A549 (cell line): ENCODE data around the gene METTL25B. TPM values are rescaled to one million over a fixed set of nuclear protein-coding genes. Genes with fewer than 3 reads are reported as not detected.

Experiments used
- BHLHE40 ChIP-seq: IDR thresholded peaks from 2 replicates; pipeline ENCODE4 v1.6.1; 2012; ENCODE audit warnings: low read depth, low read length, inconsistent platforms
- CBX8 ChIP-seq: fragments of 200-600 bp; sonication (generic); IDR thresholded peaks from 2 replicates; pipeline ENCODE4 v1.6.1; 2016
- CEBPB ChIP-seq, 2 experiments: fragments of >200 bp in 1 of 2; sonication (Bioruptor Twin) in 1 of 2; formaldehyde crosslinking in 1 of 2; IDR thresholded peaks; 2 replicates each; pipeline ENCODE4 v1.6.1; 2012 to 2016
- ESRRA ChIP-seq: fragments of 150-350 bp; IDR thresholded peaks from 2 replicates; pipeline ENCODE4 v1.6.1; 2014; ENCODE audit warnings: mild to moderate bottlenecking, low read length, borderline replicate concordance
- FOSB ChIP-seq: fragments of 250-450 bp; sonication (Bioruptor Pico); IDR thresholded peaks from 2 replicates; pipeline ENCODE4 v1.5.0; 2020; ENCODE audit warnings: mild to moderate bottlenecking, moderate library complexity
- FOSL2 ChIP-seq, 2 experiments: fragments of 450-650 bp in 1 of 2; fragments of >200 bp in 1 of 2; sonication (Bioruptor Twin) in 1 of 2; formaldehyde crosslinking; IDR thresholded peaks; 2 replicates each; pipeline versions ENCODE4 v1.5.0 to v1.6.1; 2016 to 2020; ENCODE audit warnings: mild to moderate bottlenecking in 1 of 2, moderate library complexity in 1 of 2
- FOXS1 ChIP-seq: fragments of 250-450 bp; sonication (Bioruptor Pico); IDR thresholded peaks from 2 replicates; pipeline ENCODE4 v1.5.0; 2020; ENCODE audit warnings: mild to moderate bottlenecking, moderate library complexity
- GATA3 ChIP-seq: IDR thresholded peaks from 2 replicates; pipeline ENCODE4 v1.6.1; 2012; ENCODE audit warnings: borderline replicate concordance
- HMGXB4 ChIP-seq: fragments of 250-450 bp; sonication (Bioruptor Pico); IDR thresholded peaks from 2 replicates; pipeline ENCODE4 v1.5.0; 2021; ENCODE audit warnings: mild to moderate bottlenecking, moderate library complexity, borderline replicate concordance
- HOXA7 ChIP-seq: fragments of 250-450 bp; sonication (Bioruptor Pico); IDR thresholded peaks from 2 replicates; pipeline ENCODE4 v1.5.0; 2020; ENCODE audit warnings: mild to moderate bottlenecking, moderate library complexity
- HOXB13 ChIP-seq: fragments of 250-450 bp; sonication (Bioruptor Pico); IDR thresholded peaks from 2 replicates; pipeline ENCODE4 v1.5.0; 2020; ENCODE audit warnings: low read depth, mild to moderate bottlenecking, moderate library complexity
- JUN ChIP-seq, 2 experiments: fragments of >200 bp; sonication (Bioruptor Twin); formaldehyde crosslinking; IDR thresholded peaks; 2 replicates in 1 of 2; 3 replicates in 1 of 2; pipeline ENCODE4 v1.6.1; 2016 to 2017
- KDM1A ChIP-seq: fragments of 200-600 bp; sonication (generic); IDR thresholded peaks from 2 replicates; pipeline ENCODE4 v1.6.1; 2016; ENCODE audit warnings: low read depth, mild to moderate bottlenecking
- KDM5A ChIP-seq: fragments of 200-600 bp; sonication (generic); IDR thresholded peaks from 2 replicates; pipeline ENCODE4 v1.6.1; 2016; ENCODE audit warnings: antibody characterized with exemption, mild to moderate bottlenecking
- MAFK ChIP-seq: fragments of 450-650 bp; IDR thresholded peaks from 2 replicates; pipeline ENCODE4 v1.6.1; 2014; ENCODE audit not compliant: partially characterized antibody
- MAZ ChIP-seq: fragments of 150-350 bp; IDR thresholded peaks from 2 replicates; pipeline ENCODE4 v1.6.1; 2014; ENCODE audit warnings: antibody characterized with exemption, low read depth, low read length, borderline replicate concordance
- NFE2L2 ChIP-seq: fragments of 150-350 bp; conservative IDR thresholded peaks from 2 replicates; pipeline ENCODE4 v1.6.1; 2014; ENCODE audit warnings: low read length
- PHF8 ChIP-seq: fragments of 200-600 bp; sonication (generic); IDR thresholded peaks from 2 replicates; pipeline ENCODE4 v1.6.1; 2016; ENCODE audit warnings: low read depth, mild to moderate bottlenecking, antibody characterized with exemption, moderate library complexity, borderline replicate concordance
- POLR2A ChIP-seq: IDR thresholded peaks from 2 replicates; pipeline ENCODE4 v1.6.1; 2012; ENCODE audit warnings: mild to moderate bottlenecking, low read length
- RAD21 ChIP-seq, 2 experiments: fragments of >200 bp in 1 of 2; sonication (Bioruptor Twin) in 1 of 2; formaldehyde crosslinking in 1 of 2; IDR thresholded peaks in 1 of 2; conservative IDR thresholded peaks in 1 of 2; 2 replicates in 1 of 2; 3 replicates in 1 of 2; pipeline ENCODE4 v1.6.1; 2012 to 2018; ENCODE audit warnings: inconsistent platforms in 1 of 2
- RNF2 ChIP-seq: fragments of 200-600 bp; sonication (generic); IDR thresholded peaks from 2 replicates; pipeline ENCODE4 v1.6.1; 2016; ENCODE audit warnings: low read depth, mild to moderate bottlenecking, antibody characterized with exemption, moderate library complexity, borderline replicate concordance
- SMC3 ChIP-seq: fragments of >200 bp; sonication (Bioruptor Twin); formaldehyde crosslinking; IDR thresholded peaks from 3 replicates; pipeline ENCODE4 v1.6.1; 2018; ENCODE audit warnings: inconsistent platforms
- SREBF2 ChIP-seq: fragments of 450-650 bp; IDR thresholded peaks from 2 replicates; pipeline ENCODE4 v1.6.1; 2014; ENCODE audit warnings: mild to moderate bottlenecking, moderate library complexity
- TFCP2L1 ChIP-seq: fragments of 250-450 bp; sonication (Bioruptor Pico); IDR thresholded peaks from 2 replicates; pipeline ENCODE4 v1.5.0; 2021; ENCODE audit warnings: mild to moderate bottlenecking
- TP53 ChIP-seq: fragments of 250-450 bp; sonication (Bioruptor Pico); IDR thresholded peaks from 2 replicates; pipeline ENCODE4 v1.5.0; 2021; ENCODE audit warnings: mild to moderate bottlenecking, moderate library complexity
- ZC3H11A ChIP-seq: fragments of 450-650 bp; IDR thresholded peaks from 2 replicates; pipeline ENCODE4 v1.6.1; 2014; ENCODE audit warnings: antibody characterized with exemption, mild to moderate bottlenecking
- ZFP36 ChIP-seq: fragments of 450-650 bp; IDR thresholded peaks from 2 replicates; pipeline ENCODE4 v1.6.1; 2014; ENCODE audit warnings: borderline replicate concordance; ENCODE audit not compliant: partially characterized antibody
- ZNF302 ChIP-seq: fragments of 250-450 bp; sonication (Bioruptor Pico); IDR thresholded peaks from 2 replicates; pipeline ENCODE4 v1.9.0; 2021; ENCODE audit warnings: inconsistent platforms, mild to moderate bottlenecking, moderate library complexity
- ZSCAN20 ChIP-seq: fragments of 250-450 bp; sonication (Bioruptor Pico); IDR thresholded peaks from 2 replicates; pipeline ENCODE4 v1.8.0; 2022; ENCODE audit warnings: mild to moderate bottlenecking, moderate library complexity
- polyA plus RNA-seq, 4 experiments: library from polyadenylated mRNA; depleted of rRNA in 3 of 4; stranded (reverse); fragments of >200 nt; fragmentation: RNase III in 1 of 4; extraction: RNeasy Plus Mini Kit Qiagen cat#74134 plus additional on column Dnase treatment in 1 of 4; gene quantifications; 2 replicates in 3 of 4; 3 replicates in 1 of 4; pipeline ENCODE4 v1.2.3, GENCODE V29; 2011 to 2017
- TF ChIP-seq, protein P1 (sequence below): fragments of 450-650 bp; IDR thresholded peaks from 2 replicates; pipeline ENCODE4 v1.6.1; 2014; ENCODE audit warnings: antibody characterized with exemption
- TF ChIP-seq, protein P2 (sequence below): fragments of 200-600 bp; sonication (generic); IDR thresholded peaks from 2 replicates; pipeline ENCODE4 v1.6.1; 2016; ENCODE audit warnings: antibody characterized with exemption, mild to moderate bottlenecking, moderate library complexity
- TF ChIP-seq, protein P3 (sequence below): fragments of >200 bp; sonication (Bioruptor Twin); formaldehyde crosslinking; IDR thresholded peaks from 3 replicates; pipeline ENCODE4 v1.6.1; 2016
- TF ChIP-seq, protein P4 (sequence below): fragments of >200 bp; sonication (Bioruptor Twin); formaldehyde crosslinking; IDR thresholded peaks from 3 replicates; pipeline ENCODE4 v1.5.1; 2016

Gene METTL25B
- polyA plus RNA-seq, 2 of the 4 experiments (the other 2 are of a cell fraction), result 16.7 to 18.5 TPM

DNA sequence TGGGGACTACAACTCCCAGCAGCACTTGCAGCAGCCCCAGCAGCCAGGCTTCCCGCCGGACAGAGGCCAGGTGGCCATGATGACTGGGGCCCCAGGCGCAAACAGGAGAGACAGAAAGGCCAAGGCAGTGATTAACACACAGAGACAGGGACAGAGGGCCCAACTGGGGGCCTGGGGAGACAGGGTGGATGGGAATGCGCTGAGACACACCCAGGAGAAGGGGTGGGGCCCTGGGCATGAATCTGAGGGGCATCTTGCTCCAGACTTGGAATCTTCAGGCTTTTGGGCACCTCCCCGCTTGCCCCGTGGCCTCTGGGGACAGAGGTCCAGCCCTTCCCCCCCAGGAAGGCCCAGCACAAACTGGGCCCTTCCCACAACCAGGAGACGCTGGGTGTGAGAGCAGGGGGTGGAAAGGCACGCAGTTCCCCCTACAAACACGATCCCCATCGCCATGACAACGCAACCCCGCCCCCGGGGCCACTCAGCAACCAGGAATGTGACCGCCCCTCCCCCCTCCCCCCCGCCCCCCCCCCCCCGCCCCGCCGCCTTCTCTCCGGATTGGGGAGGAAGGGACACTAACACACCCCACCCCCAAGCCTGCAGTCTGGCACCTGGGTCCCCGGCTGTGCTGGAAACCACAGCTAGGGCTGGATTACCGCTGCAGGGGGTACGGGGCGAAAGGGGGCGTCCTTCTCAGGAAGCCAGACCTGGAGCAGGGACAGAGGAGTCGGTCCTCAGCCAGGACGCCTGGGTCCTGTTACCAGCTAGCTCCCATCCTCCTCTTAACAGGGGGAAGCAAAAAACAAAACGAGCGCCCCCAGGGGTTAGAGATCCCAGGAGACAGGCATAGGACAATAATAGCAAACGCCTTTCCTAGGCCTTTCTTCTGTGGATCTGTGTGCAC lies 18.7 kb downstream of the METTL25B start (continued):
- TF ChIP-seq, protein P1, sequence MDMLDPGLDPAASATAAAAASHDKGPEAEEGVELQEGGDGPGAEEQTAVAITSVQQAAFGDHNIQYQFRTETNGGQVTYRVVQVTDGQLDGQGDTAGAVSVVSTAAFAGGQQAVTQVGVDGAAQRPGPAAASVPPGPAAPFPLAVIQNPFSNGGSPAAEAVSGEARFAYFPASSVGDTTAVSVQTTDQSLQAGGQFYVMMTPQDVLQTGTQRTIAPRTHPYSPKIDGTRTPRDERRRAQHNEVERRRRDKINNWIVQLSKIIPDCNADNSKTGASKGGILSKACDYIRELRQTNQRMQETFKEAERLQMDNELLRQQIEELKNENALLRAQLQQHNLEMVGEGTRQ, result no peak
- TF ChIP-seq GATA3, result no peak
- no peak for TF ChIP-seq TP53 (CRISPR knock-in tag)
- peak; percentile 19; the same call in 1 of the 3 replicates for TF ChIP-seq SMC3
- TF ChIP-seq KDM1A, result no peak
- 0 out of 2 replicates have a peak, but pooled peaks have one; percentile 22 for TF ChIP-seq MAZ
- no peak for TF ChIP-seq ZSCAN20 (CRISPR knock-in tag)
- no peak for TF ChIP-seq MAFK
- TF ChIP-seq JUN (IDR thresholded peaks at IDR 0.05), result peak; percentile 46 to 93; a peak in 4 of 5 replicates
- TF ChIP-seq ZC3H11A, result no peak
- TF ChIP-seq RAD21 (conservative IDR thresholded peaks at IDR 0.05 in 1 of 2, IDR thresholded peaks at IDR 0.05 in 1 of 2), result peak in 1 of 2 experiments; percentile 3; a peak in 1 of 5 replicates
- TF ChIP-seq PHF8, result no peak
- TF ChIP-seq FOSB, result 0 out of 2 replicates have a peak, but pooled peaks have one; percentile 66
- peak; percentile 85; the same call in 1 of the 2 replicates for TF ChIP-seq TFCP2L1
- TF ChIP-seq KDM5A, result no peak
- no peak for TF ChIP-seq FOXS1 (CRISPR knock-in tag)
- TF ChIP-seq, protein P2, sequence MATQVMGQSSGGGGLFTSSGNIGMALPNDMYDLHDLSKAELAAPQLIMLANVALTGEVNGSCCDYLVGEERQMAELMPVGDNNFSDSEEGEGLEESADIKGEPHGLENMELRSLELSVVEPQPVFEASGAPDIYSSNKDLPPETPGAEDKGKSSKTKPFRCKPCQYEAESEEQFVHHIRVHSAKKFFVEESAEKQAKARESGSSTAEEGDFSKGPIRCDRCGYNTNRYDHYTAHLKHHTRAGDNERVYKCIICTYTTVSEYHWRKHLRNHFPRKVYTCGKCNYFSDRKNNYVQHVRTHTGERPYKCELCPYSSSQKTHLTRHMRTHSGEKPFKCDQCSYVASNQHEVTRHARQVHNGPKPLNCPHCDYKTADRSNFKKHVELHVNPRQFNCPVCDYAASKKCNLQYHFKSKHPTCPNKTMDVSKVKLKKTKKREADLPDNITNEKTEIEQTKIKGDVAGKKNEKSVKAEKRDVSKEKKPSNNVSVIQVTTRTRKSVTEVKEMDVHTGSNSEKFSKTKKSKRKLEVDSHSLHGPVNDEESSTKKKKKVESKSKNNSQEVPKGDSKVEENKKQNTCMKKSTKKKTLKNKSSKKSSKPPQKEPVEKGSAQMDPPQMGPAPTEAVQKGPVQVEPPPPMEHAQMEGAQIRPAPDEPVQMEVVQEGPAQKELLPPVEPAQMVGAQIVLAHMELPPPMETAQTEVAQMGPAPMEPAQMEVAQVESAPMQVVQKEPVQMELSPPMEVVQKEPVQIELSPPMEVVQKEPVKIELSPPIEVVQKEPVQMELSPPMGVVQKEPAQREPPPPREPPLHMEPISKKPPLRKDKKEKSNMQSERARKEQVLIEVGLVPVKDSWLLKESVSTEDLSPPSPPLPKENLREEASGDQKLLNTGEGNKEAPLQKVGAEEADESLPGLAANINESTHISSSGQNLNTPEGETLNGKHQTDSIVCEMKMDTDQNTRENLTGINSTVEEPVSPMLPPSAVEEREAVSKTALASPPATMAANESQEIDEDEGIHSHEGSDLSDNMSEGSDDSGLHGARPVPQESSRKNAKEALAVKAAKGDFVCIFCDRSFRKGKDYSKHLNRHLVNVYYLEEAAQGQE, result no peak
- no peak for TF ChIP-seq HMGXB4
- no peak for TF ChIP-seq ESRRA
- no peak for TF ChIP-seq NFE2L2
- TF ChIP-seq HOXB13 (CRISPR knock-in tag), result no peak
- TF ChIP-seq RNF2, result no peak
- TF ChIP-seq FOSL2 (IDR thresholded peaks at IDR 0.05), result peak; percentile 55; the same call in 1 of the 2 replicates
- TF ChIP-seq FOSL2 (CRISPR knock-in tag; IDR thresholded peaks at IDR 0.05), result peak; percentile 73
- TF ChIP-seq, protein P3, sequence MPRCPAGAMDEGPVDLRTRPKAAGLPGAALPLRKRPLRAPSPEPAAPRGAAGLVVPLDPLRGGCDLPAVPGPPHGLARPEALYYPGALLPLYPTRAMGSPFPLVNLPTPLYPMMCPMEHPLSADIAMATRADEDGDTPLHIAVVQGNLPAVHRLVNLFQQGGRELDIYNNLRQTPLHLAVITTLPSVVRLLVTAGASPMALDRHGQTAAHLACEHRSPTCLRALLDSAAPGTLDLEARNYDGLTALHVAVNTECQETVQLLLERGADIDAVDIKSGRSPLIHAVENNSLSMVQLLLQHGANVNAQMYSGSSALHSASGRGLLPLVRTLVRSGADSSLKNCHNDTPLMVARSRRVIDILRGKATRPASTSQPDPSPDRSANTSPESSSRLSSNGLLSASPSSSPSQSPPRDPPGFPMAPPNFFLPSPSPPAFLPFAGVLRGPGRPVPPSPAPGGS, result peak; percentile 40; the same call in 1 of the 3 replicates
- TF ChIP-seq, protein P4, sequence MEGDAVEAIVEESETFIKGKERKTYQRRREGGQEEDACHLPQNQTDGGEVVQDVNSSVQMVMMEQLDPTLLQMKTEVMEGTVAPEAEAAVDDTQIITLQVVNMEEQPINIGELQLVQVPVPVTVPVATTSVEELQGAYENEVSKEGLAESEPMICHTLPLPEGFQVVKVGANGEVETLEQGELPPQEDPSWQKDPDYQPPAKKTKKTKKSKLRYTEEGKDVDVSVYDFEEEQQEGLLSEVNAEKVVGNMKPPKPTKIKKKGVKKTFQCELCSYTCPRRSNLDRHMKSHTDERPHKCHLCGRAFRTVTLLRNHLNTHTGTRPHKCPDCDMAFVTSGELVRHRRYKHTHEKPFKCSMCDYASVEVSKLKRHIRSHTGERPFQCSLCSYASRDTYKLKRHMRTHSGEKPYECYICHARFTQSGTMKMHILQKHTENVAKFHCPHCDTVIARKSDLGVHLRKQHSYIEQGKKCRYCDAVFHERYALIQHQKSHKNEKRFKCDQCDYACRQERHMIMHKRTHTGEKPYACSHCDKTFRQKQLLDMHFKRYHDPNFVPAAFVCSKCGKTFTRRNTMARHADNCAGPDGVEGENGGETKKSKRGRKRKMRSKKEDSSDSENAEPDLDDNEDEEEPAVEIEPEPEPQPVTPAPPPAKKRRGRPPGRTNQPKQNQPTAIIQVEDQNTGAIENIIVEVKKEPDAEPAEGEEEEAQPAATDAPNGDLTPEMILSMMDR, result peak; percentile 47
- TF ChIP-seq SREBF2, result no peak
- peak; percentile 15; the same call in 1 of the 2 replicates for TF ChIP-seq POLR2A
- TF ChIP-seq CEBPB (IDR thresholded peaks at IDR 0.05), result no peak
- TF ChIP-seq ZFP36, result no peak
- TF ChIP-seq CBX8, result no peak
- TF ChIP-seq ZNF302 (CRISPR knock-in tag), result no peak
- TF ChIP-seq BHLHE40, result no peak
- no peak for TF ChIP-seq HOXA7 (CRISPR knock-in tag)
